DMS 273 (cell line): ENCODE results near the gene EFCAB7.
"Not testable (repeated sequence)": the region's sequence is repeated elsewhere in the genome, so short reads cannot be mapped to it uniquely, and the experiment has no call there.

Experiments used
- DNase-seq: peaks from one replicate; lab custom pipeline; 2025; ENCODE audit not compliant: unreplicated experiment; lab: John Stamatoyannopoulos, UW

Gene EFCAB7

DNA sequence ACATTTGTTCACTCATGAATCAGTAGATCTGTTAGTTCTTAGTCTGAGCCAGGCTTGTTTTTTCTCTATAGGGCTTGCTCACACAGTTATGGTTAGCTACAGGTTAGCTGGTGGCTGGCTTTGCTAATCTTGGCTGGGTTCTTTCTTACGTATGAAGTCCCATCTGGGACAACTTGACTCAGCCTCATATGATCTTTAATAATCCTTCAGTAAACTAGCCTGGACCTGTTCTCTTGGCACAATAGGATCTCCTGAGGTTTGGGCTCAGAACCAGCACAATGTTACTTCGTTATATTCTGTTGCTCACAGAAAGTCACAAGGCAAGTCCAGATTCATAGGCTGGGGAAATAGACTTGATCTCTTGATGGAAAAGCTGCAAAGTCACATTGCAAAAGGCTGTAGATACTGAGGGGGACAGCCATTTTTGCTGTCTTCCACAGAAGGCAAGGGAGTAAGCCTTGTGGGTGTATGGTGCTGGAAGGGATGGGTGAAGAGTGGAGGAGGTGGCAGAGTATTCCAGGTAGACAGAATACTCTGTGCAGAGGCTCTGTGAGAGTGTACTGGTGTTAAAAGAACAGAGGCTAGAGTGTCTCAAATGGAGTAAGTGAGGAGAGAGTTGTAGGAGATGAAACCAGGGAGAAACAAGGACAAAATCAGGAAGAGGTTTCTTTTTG, 24.4 kb downstream of the EFCAB7 start:
- peak; percentile 69 for DNase-seq

DNA sequence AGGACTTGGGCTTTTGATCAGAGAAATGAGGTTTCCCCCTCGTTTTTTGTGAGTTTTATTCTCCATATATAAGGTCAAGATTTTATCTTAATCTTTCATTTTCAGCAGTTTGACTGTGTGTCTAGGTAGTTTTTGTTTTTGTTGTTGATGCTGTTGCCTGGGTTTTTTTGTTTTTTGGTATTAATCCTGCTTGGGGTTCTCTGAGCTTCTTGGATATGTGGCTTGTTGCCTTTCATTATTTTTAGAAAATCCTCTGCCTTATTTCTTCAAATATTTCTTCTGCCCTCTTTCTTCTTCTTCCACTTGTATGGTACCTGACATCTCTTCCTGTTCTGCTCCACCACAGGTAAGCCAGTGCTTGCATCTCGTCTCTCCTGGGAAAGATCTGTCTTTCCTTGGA, 25.0 kb downstream of the EFCAB7 start:
- DNase-seq: no peak

DNA sequence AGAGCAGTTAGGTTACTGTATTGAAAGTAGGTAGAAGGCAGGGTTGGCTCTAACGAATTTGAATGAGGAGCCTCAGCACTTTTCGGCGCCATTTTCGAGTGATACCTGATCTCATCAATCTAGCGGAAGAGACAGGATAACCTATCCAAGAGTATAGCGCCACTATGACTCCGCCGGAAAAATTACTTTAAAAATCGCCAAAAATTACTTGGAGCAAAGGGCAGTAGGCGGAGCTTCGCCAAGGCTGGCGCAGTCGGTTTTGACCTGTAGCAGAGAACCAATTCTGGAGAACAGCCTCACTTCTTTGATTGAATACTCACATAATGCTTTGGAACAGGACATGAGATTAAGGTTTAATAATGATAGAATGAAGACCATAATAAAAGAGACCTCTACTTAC, 25.6 kb downstream of the EFCAB7 start:
- DNase-seq: no peak

- DNase-seq: no peak
Observed at GRCh38 chr1:63555480-63555879, 32.2 kb downstream of the EFCAB7 start.

GRCh38 chr1:63557365-63557987, 34.2 kb downstream of the EFCAB7 start:
- peak; percentile 54 for DNase-seq

- no peak for DNase-seq
Observed at GRCh38 chr1:63559357-63559756, 36.0 kb downstream of the EFCAB7 start.

GRCh38 chr1:63563745-63564144, 40.4 kb downstream of the EFCAB7 start:
- DNase-seq: no peak

GRCh38 chr1:63569068-63569467, 45.7 kb downstream of the EFCAB7 start:
- DNase-seq: no peak

DNA sequence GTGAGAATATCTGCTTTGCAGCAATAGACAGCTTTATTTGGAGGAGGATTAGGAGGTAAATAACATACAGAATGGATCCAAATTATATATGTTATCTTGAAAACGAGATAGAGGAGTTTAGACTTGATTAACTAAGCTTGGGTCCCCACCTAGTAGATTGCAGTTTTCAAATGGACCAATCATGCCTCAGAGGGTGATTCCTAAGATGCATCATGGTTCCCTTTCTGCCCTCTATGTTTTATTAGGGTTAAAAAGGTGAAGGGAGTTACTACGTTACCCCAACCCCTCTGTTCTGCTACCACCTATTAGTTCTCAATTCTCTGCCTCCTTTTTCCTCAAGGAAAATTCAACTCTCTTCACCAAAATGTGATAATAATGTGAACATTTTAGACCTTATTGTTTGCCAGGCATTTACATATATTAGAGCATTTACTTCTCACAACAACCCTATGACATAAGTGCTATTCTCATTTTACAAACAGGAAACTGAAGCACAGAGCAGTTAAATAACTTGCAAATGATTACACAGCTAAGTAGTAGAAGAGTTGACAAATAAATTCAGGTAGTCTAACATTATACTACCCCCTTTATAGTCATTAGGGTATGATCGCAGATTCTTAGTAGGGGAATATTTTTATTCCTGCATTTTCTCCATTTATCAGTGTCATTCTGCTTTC, 46.5 kb downstream of the EFCAB7 start:
- DNase-seq: no peak

GRCh38 chr1:63572686-63573085, 49.4 kb downstream of the EFCAB7 start:
- DNase-seq: not testable (repeated sequence)

- not testable (repeated sequence) for DNase-seq
Observed at GRCh38 chr1:63574203-63574796, 51.0 kb downstream of the EFCAB7 start.

DNA sequence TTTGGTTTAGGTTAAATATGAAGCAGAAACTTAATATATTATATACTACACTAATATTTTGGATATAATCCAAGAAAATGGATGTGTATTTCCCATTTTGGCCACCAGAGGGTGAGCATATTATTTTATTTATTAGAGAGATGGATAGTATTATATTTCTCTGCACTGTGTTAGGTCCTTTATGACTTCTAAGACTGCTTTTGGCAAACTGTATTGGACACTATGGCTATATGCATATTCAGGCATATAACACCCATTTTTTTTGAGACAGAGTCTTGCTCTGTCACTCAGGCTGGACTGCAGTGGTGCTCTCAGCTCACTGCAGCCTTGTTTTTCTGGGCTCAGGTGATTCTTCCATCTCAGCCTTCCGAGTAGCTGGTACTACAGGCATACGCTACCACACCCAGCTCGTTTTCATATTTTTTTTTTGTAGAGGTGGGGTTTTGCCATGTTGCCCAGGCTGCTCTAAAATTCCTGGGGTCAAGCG, 52.1 kb downstream of the EFCAB7 start:
- DNase-seq: peak; percentile 69

- DNase-seq: not testable (repeated sequence)
Observed at GRCh38 chr1:63586326-63586725, 63.0 kb downstream of the EFCAB7 start.

GRCh38 chr1:63590166-63590560, 66.8 kb downstream of the EFCAB7 start:
- no peak for DNase-seq

GRCh38 chr1:63592536-63593302, 69.4 kb downstream of the EFCAB7 start:
- DNase-seq: no peak

- peak; percentile 92 for DNase-seq
Observed at GRCh38 chr1:63593303-63593885, 70.1 kb downstream of the EFCAB7 start, which contains the start of gene PGM1. Gene PGM1, plus strand, starts transcription at chr1:63593411. Its CDS starts 78 bp downstream, at chr1:63593489.

DNA sequence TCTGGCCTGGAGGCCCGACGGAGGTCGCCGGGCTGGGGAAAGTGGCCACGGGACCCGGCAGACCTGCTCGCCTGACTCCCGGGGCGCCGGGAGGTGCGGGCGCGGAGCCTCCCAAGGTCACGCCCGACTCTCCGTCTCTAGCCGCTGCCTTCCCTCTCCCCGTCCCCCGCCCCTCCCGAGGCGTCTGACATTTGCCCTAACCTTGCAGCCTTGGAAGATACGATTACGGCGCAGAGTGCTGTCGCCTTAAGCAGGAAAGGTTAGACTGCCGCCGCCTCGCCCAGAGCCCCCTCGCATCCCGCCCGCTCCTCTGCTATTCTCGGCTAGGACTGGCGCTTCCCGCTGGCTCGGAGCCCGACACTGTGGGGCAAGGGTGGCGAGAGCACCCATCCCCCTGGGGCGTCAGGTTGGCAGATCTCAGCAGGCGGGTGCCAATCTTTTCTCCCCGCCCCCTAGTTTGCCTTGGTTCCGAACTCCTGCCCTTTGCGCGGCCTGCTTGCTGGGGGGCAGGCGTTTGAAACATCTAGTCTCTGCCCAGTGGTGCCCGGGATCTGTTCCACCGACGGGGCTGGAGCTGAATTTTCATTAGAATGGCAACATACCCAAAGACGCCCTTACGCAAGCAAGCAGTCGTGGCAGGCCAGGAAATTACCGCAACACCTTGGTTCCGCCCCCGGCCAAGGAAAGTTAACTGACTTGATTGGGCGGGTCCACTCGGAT, 70.7 kb downstream of the EFCAB7 start:
- peak; percentile 86 for DNase-seq

DNA sequence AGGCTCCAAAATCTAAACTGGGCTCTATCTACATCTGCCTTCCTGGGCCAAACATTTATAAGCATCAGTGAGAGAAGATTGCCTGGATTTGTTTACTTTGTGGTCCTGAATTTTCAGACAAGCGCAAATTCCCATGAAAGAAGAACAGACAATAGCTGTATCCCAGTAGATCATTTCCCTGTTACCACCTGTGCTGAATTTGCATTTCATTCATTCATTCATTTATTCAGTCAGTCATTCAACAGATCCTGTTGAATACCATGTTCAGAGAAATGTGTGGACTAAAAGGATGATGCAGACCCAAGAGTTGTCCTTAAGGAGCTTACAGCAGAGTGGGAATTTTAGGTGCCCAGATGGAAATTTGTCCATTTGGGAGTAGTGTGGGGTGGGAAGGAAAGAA, 72.1 kb downstream of the EFCAB7 start:
- DNase-seq: no peak

GRCh38 chr1:63599799-63600198, 76.5 kb downstream of the EFCAB7 start:
- no peak for DNase-seq

DNA sequence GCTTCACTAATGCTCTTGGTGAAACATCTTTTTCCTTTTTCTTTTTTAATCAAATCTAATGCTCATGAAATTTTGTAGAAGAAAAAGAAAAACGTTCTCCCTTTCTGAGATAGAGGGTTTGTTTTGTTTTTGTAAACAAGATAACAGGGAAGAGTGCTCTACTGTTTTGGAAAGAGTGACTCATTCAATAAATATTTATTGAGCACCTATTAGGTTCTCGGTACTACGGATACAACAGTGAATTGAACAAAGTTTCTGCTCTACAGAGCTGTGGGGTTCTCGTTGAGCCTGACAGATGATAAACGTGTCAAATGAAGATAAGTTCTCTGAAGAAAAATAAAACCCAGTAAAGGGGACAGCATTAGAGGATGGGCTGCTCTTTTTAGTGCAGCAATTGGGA, 76.9 kb downstream of the EFCAB7 start:
- DNase-seq: no peak
